Keratinocyte (primary cell): Measurements from ENCODE around the gene NDUFA3. TPM values are rescaled to one million over a fixed set of nuclear protein-coding genes. Genes with fewer than 3 reads are reported as not detected.

Experiments
- DNase-seq: peaks from one replicate; pipeline ENCODE4 v3.0.0-alpha.2; 2011; ENCODE audit warnings: low read depth, missing footprints, low spot score
- FAIRE-seq: peaks from 2 replicates; lab custom pipeline; 2011; peaks lifted over from hg19 to GRCh38; lab: Jason Lieb, UNC
- H2AFZ ChIP-seq: 2 replicates; pipeline ENCODE4 v1.6.0; 2012; ENCODE audit warnings: low read length, control low read depth, inconsistent platforms; ENCODE audit not compliant: control insufficient read depth
- H3K27ac ChIP-seq: 2 replicates; pipeline ENCODE4 v1.5.1; 2011; ENCODE audit warnings: low read length; ENCODE audit not compliant: control insufficient read depth, insufficient read depth
- H3K27me3 ChIP-seq: 3 replicates; pipeline ENCODE4 v1.6.0; 2011; ENCODE audit warnings: low read length; ENCODE audit not compliant: control insufficient read depth, insufficient read depth; ENCODE audit errors: extremely low read depth
- H3K36me3 ChIP-seq, 2 experiments: 2 replicates in 1 of 2; 3 replicates in 1 of 2; pipeline ENCODE4 v1.5.1; 2011; ENCODE audit warnings: low read length in 2 of 2, mild to moderate bottlenecking in 1 of 2; ENCODE audit not compliant: control insufficient read depth in 2 of 2, insufficient read depth in 2 of 2; ENCODE audit errors: extremely low read depth in 1 of 2
- H3K4me1 ChIP-seq: 3 replicates; pipeline ENCODE4 v1.5.1; 2011; ENCODE audit warnings: low read length; ENCODE audit not compliant: control insufficient read depth, insufficient read depth; ENCODE audit errors: extremely low read depth
- H3K4me2 ChIP-seq: 3 replicates; pipeline ENCODE4 v1.6.0; 2011; ENCODE audit warnings: low read depth, low read length; ENCODE audit not compliant: control insufficient read depth, insufficient read depth; ENCODE audit errors: extremely low read depth
- H3K4me3 ChIP-seq, 3 experiments: fragments of 200-600 bp in 1 of 3; sonication (generic) in 1 of 3; 2 replicates in 2 of 3; 3 replicates in 1 of 3; pipeline ENCODE4 v1.5.1; 2011 to 2016; ENCODE audit warnings: low read length in 3 of 3, mild to moderate bottlenecking in 3 of 3, control low read depth in 2 of 3, inconsistent platforms in 1 of 3, low read depth in 1 of 3, mixed read lengths in 1 of 3, mixed run types in 1 of 3, moderate library complexity in 1 of 3; ENCODE audit not compliant: control insufficient read depth in 2 of 3, insufficient read depth in 2 of 3; ENCODE audit errors: extremely low read depth in 1 of 3
- H3K79me2 ChIP-seq: 2 replicates; pipeline ENCODE4 v1.6.0; 2012; ENCODE audit warnings: low read length; ENCODE audit not compliant: control insufficient read depth, insufficient read depth
- H3K9ac ChIP-seq: 3 replicates; pipeline ENCODE4 v1.6.0; 2011; ENCODE audit warnings: low read length; ENCODE audit not compliant: control insufficient read depth, insufficient read depth; ENCODE audit errors: extremely low read depth
- H3K9me1 ChIP-seq: 3 replicates; pipeline ENCODE4 v1.6.0; 2011; ENCODE audit warnings: low read length; ENCODE audit not compliant: control insufficient read depth, insufficient read depth; ENCODE audit errors: extremely low read depth
- H3K9me3 ChIP-seq: 2 replicates; pipeline ENCODE4 v1.5.1; 2012; ENCODE audit warnings: low read depth, low read length; ENCODE audit not compliant: control insufficient read depth
- H4K20me1 ChIP-seq: 3 replicates; pipeline ENCODE4 v1.6.0; 2011; ENCODE audit warnings: low read length; ENCODE audit not compliant: control insufficient read depth, insufficient read depth; ENCODE audit errors: extremely low read depth
- EZH2 ChIP-seq: IDR thresholded peaks from one replicate; pipeline ENCODE4 v1.6.1; 2012; ENCODE audit warnings: inconsistent platforms, mild to moderate bottlenecking, low read length, moderate library complexity
- dilution Hi-C: fragments of 300-500 bp; cut with MboI; formaldehyde crosslinking; loops from one replicate; pipeline ENCODE4 v1.7.0; 2020; ENCODE audit warnings: low sequenced_read_pairs; ENCODE audit not compliant: extremely low pct_ligation_motif_present
- polyA plus RNA-seq, 5 experiments: library from polyadenylated mRNA; depleted of rRNA in 3 of 5; stranded (reverse) in 3 of 5; stranded (forward) in 1 of 5; unstranded in 1 of 5; fragments of >200 nt; gene quantifications; 1 replicate in 1 of 5; 2 replicates in 3 of 5; 3 replicates in 1 of 5; pipeline versions ENCODE4 v1.2.1 to v1.2.3, GENCODE V29; 2011 to 2012; ENCODE audit warnings: missing spikeins in 2 of 5, low read depth in 1 of 5, low replicate concordance in 1 of 5
- TF ChIP-seq, protein P1 (sequence below), 3 experiments: IDR thresholded peaks in 1 of 3; conservative IDR thresholded peaks in 1 of 3; optimal IDR thresholded peaks in 1 of 3; 2 replicates in 2 of 3; 3 replicates in 1 of 3; pipeline versions ENCODE3 to v1.5.1; 2011; ENCODE audit warnings: low read length in 3 of 3, mild to moderate bottlenecking in 3 of 3, moderate library complexity in 2 of 3, control low read depth in 1 of 3, inconsistent platforms in 1 of 3; ENCODE audit not compliant: insufficient read depth in 2 of 3; ENCODE audit errors: extremely low read depth in 1 of 3

NDUFA3 gene
- polyA plus RNA-seq, 1 donor (not counting 4 experiments of a cell fraction or from before 2014, with no cell fraction given): 41.9 TPM

DNA sequence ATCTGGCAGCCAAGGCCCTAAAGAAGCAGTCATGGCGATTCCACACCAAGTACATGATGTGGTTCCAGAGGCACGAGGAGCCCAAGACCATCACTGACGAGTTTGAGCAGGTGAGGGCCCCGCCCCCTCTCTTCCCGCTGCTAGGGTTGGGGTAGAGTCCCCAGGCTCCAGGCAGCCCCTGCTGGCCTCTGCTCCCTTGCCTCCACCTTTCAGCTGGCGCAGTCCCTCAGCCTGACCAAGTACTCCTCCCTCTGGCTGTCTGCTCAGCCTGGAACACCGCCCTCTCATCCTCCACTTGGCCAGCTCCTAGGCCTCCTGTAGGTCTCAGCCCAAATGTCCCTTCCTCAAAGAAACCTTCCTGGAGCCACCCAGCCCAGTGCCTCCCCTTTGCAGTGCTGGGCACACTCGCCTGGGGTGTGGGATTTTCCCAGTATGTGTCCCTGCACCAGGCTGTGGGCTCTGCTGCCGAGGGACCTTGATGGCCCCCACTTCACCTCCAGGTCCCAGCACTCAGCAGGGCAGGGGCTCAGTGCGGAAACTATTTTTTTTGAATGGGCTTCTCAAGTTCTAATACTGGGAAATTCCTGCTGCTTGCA is 51.2 kb downstream of the NDUFA3 start:
- dilution Hi-C loops: no loop called here
- H3K9me3 ChIP-seq: no peaks in the 10 kb centered on the region
- H3K27me3 ChIP-seq: no peaks in the 10 kb centered on the region
- peaks cover 9% of the 10 kb centered on the region for H4K20me1 ChIP-seq
- no peak for DNase-seq
- H3K4me3 ChIP-seq: no peak overlapping the region
- H3K9me1 ChIP-seq: no peaks in the 10 kb centered on the region
- no peak overlapping the region for H2AFZ ChIP-seq
- no peak overlapping the region for H3K9ac ChIP-seq
- no peak overlapping the region for H3K4me2 ChIP-seq
- FAIRE-seq: no peak
- peaks cover 46 to 54% of the 10 kb centered on the region in 2 experiments for H3K36me3 ChIP-seq
- H3K79me2 ChIP-seq: peaks cover 6% of the 10 kb centered on the region
- TF ChIP-seq, protein P1, sequence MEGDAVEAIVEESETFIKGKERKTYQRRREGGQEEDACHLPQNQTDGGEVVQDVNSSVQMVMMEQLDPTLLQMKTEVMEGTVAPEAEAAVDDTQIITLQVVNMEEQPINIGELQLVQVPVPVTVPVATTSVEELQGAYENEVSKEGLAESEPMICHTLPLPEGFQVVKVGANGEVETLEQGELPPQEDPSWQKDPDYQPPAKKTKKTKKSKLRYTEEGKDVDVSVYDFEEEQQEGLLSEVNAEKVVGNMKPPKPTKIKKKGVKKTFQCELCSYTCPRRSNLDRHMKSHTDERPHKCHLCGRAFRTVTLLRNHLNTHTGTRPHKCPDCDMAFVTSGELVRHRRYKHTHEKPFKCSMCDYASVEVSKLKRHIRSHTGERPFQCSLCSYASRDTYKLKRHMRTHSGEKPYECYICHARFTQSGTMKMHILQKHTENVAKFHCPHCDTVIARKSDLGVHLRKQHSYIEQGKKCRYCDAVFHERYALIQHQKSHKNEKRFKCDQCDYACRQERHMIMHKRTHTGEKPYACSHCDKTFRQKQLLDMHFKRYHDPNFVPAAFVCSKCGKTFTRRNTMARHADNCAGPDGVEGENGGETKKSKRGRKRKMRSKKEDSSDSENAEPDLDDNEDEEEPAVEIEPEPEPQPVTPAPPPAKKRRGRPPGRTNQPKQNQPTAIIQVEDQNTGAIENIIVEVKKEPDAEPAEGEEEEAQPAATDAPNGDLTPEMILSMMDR (optimal IDR thresholded peaks at IDR 0.05 in 1 of 3, IDR thresholded peaks at IDR 0.05 in 1 of 3, conservative IDR thresholded peaks at IDR 0.05 in 1 of 3; ENCODE audit: extremely low read depth in 1 of 3, insufficient read depth in 2 of 3, low read length in 3 of 3): no peak
- no peak for TF ChIP-seq EZH2
- no peak overlapping the region for H3K27ac ChIP-seq
- H3K4me1 ChIP-seq: peaks cover 9% of the 10 kb centered on the region

DNA sequence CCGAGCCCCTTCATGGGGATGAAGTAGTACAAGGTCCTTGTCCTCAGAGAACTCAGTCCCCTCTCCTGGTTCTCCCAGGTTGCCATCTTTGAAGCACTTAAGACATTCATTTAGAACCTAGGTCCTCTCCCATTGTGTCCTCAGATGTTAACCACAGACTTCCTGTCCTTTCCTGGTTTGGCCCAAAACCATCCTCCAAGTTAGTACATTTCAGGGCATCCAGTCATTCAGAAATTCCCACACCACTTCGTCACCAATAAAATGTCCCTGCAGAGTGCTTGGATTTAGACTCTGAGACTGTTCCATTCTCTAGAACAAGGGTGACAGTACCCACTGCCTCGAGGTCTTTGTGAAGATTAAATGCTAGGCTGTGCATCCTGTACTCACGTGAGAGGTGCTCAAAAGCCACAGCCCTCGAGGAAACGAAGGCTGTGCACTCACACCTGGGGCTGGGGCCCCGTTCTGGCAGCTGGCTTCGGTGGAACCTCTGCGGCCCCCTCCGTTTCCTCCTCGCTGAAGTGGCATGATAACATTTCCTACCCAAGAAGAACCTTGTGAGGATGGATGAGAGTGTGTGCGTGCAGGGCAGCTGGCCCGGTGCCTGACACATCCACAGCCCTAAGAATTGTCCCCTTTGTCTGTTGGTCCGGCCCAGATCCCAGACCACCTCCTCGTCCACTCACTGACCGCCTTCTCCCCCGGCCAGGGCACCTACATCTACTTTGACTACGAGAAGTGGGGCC is 52.1 kb downstream of the NDUFA3 start:
- peaks cover 38 to 44% of the 10 kb centered on the region in 2 experiments for H3K36me3 ChIP-seq
- no peaks in the 10 kb centered on the region for H3K27me3 ChIP-seq
- no peak overlapping the region for H3K4me3 ChIP-seq
- no peak overlapping the region for H3K27ac ChIP-seq
- H3K9me1 ChIP-seq: no peaks in the 10 kb centered on the region
- no peak overlapping the region for H2AFZ ChIP-seq
- H3K79me2 ChIP-seq: peaks cover 7% of the 10 kb centered on the region
- no peak overlapping the region for H3K9ac ChIP-seq
- peaks cover 9% of the 10 kb centered on the region for H4K20me1 ChIP-seq
- peaks cover 10% of the 10 kb centered on the region for H3K4me1 ChIP-seq
- TF ChIP-seq, protein P1 (optimal IDR thresholded peaks at IDR 0.05 in 1 of 3, IDR thresholded peaks at IDR 0.05 in 1 of 3, conservative IDR thresholded peaks at IDR 0.05 in 1 of 3; ENCODE audit: extremely low read depth in 1 of 3, insufficient read depth in 2 of 3, low read length in 3 of 3): no peak
- no peak for TF ChIP-seq EZH2
- H3K9me3 ChIP-seq: no peaks in the 10 kb centered on the region
- H3K4me2 ChIP-seq: no peak overlapping the region
- dilution Hi-C loops: no loop called here
- FAIRE-seq (no peak), DNase-seq (no peak)
